GM21737 (cell line): ENCODE measurements around the gene ZNF205.

ENCODE experiments used
- ATAC-seq: cut with Tn5 transposase; IDR thresholded peaks from one replicate; pipeline ENCODE4 v1.9.1; 2021; ENCODE audit warnings: mild to moderate bottlenecking, moderate library complexity; ENCODE audit not compliant: unreplicated experiment

The ZNF205 gene

GRCh38 chr16:3084969-3085670, 27.3 kb upstream of the ZNF205 start:
- ATAC-seq = no peak

DNA sequence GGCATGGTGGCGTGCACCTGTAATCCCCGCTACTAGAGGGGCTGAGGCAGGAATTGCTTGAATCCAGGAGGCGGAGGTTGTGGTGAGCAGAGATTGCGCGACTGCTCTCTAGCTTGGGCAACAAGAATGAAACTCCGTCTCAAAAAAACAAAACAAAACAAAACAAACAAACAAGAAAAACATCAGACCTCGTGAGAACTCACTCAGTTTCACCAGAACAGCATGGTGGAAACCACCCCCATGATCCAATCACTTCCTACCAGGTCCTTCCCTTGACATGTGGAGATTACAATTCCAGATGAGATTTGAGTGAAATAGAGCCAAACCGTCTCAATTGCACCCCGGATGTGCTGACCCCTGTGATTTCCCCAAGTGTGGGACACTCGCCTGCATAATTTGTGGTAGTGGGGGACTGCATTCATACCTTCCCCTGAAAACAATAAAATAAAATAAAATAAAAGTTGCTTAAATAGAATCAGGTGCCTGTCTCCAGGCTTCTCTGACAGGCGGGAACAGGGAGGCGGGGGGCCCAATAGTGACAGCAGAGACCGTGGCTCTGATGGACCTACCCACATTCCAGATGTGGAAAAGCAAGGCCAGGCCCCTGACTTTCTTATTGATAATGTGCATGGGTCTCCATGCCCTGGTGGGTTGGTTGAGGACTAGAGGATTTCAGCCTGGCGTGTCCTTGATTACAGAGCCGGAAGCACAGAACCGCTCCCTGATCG, 26.4 kb upstream of the ZNF205 start:
- no peak for ATAC-seq

GRCh38 chr16:3086596-3087242, 25.7 kb upstream of the ZNF205 start:
- ATAC-seq = no peak

DNA sequence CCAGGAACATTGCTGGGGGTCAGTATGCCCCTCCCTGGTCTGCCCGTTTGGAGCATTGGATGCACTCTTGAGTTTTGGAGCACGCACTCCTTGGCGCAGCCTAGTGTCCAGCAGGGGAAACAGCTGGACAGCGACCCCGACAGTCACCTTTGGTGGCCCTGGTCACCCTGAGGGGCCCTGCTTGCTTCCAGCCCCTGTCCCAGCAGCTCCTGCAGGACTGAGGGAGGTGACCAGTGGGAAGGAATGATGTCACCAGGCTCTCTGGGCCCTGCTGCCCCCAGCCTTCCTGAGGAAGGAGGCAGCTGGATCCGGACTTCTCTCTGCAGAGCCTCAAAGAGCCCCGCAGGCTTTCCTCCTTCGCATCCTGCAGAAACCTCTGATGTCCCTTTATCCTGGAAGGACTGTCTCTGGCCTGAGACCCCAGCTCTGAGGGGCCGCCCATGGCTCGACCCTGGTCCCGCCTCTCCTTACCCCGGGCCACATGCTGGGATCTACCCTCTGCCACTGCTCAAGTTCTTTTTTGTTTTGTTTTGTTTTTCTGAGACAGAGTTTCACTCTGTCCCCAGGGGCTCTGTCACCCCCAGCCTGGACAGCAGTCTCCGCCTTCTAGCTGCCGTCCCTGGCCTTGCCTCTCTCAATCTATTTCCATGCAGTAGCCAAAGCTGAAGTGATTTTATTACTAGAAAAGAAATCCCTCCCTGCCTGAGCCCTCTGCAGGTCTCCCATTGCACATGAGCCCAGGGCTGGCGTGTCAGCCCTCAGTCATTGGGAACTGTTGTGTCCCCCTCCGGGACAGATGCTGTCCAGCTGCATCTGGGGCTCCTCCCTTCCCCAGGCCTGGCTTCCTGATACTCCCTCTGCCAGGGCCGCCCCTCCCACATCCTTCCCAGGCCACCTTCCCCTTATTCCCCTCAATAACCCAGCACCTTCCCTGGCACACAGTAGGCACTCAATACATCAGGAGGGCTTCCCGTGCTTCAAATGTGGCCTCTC, 24.8 kb upstream of the ZNF205 start:
- ATAC-seq = no peak

- ATAC-seq = no peak
Measured at GRCh38 chr16:3088450-3088849, 23.9 kb upstream of the ZNF205 start.

DNA sequence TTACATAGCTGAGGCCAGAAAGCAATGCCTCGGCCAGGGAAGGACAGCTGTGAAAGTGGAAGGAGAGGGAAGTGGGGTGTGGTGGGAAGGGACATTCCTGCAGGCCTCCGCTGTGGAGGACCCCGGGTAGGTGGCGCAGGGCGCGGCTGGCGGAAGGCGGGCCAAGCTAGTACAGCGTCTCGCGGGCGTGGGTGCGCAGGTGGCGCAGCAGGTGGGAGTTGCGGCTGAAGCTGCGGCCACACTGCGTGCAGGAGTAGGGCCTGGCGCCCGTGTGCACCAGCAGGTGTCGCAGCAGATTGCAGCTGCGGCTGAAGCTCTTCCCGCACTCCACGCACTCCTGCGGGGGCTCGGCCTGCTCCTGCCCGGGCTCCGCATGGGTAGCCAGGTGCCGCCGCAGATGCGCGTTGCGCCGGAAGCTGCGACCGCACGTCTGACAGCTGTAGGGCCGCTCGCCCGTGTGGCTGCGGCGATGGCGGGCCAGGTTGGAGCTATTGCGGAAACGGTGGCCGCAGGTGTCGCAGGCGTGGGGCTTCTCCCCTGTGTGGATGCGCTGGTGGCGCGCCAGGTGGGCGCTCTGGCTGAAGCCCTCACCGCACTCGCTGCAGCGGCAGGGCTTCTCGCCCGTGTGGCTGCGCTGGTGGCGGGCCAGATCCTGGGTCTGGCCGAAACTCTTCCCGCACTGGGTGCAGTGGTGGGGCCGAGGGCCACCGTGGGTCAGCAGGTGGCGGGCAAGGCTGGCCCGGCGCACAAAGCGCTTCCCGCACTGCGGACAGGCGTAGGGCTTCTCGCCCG, 23.3 kb upstream of the ZNF205 start:
- no peak for ATAC-seq

- no peak for ATAC-seq
Measured at GRCh38 chr16:3089717-3090592, 22.4 kb upstream of the ZNF205 start.

DNA sequence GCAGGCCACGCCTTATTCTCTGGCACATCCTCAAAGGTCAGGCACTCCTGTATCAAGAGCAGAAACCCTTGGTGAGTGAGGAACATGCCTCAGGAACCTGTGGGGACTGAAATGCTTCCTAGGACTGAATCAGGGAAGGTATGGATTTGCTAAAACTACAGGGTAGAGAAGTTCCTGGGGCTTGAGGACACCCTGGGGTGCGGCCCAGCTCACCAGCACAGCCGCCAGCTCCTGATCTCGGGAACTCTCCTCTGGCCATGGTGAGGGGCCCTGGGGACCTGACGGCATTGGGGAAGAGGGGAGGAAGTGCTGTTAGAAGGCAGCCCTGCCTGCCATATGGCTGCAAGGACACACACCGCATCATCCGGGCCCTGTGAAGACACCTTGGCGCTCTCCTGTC, 20.8 kb upstream of the ZNF205 start:
- no peak for ATAC-seq

- no peak for ATAC-seq
Measured at GRCh38 chr16:3092501-3092941, 19.9 kb upstream of the ZNF205 start.

GRCh38 chr16:3094289-3095027, 17.9 kb upstream of the ZNF205 start:
- ATAC-seq = no peak

DNA sequence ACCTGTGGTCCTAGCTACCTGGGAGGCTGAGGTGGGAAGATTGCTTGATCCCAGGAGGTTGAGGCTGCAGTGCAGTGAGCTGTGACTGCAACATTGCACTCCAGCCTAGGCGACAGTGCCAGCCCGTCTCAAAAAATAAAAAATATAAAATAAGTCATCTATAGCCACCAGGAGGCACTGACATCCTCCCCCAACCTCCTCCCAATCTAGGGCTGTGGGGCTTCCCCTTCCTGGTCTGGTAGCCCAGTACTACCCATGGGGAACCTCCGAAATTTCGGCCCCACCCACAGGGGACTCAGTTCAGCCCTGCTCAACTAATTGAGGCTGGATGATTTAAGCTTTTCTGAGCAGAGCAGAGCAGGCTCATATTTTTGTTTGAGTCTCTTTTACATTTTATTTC, 16.5 kb upstream of the ZNF205 start:
- ATAC-seq = peak; percentile 46

- ATAC-seq = no peak
Measured at GRCh38 chr16:3096362-3096761, 16.0 kb upstream of the ZNF205 start.

- ATAC-seq = no peak
Measured at GRCh38 chr16:3097266-3097665, 15.1 kb upstream of the ZNF205 start.

- no peak for ATAC-seq
Measured at GRCh38 chr16:3098459-3099394, 13.7 kb upstream of the ZNF205 start, which contains the start of gene ZSCAN10. TSS of gene ZSCAN10 (minus strand) at chr16:3099294. CDS start at chr16:3092937, 6,357 bp downstream.

- ATAC-seq = no peak
Measured at GRCh38 chr16:3099395-3099731, 13.0 kb upstream of the ZNF205 start.

- peak; percentile 60 for ATAC-seq
Measured at GRCh38 chr16:3099732-3100499, 12.5 kb upstream of the ZNF205 start.
